SH-SY5Y (cell line): ENCODE results near the gene MUC5AC.

ENCODE experiments used
- GATA2 ChIP-seq: IDR thresholded peaks from 2 replicates; pipeline ENCODE4 v1.6.1; 2011; ENCODE audit warnings: mild to moderate bottlenecking, low read depth, low read length
- GATA3 ChIP-seq: IDR thresholded peaks from 2 replicates; pipeline ENCODE4 v1.6.1; 2011; ENCODE audit warnings: low read depth, mild to moderate bottlenecking, low read length, moderate library complexity

The MUC5AC gene

GRCh38 chr11:1157645-1158591 is at the start of gene MUC5AC:
TSS of gene MUC5AC (plus strand) at chr11:1157953. CDS start at chr11:1158000, 47 bp downstream.
- TF ChIP-seq GATA2, result no peak
- no peak for TF ChIP-seq GATA3

- no peak for TF ChIP-seq GATA2
- no peak for TF ChIP-seq GATA3
Observed at GRCh38 chr11:1108246-1108900, 49.4 kb upstream of the MUC5AC start.

- no peak for TF ChIP-seq GATA3
- no peak for TF ChIP-seq GATA2
Observed at GRCh38 chr11:1109101-1109917, 48.4 kb upstream of the MUC5AC start.

- TF ChIP-seq GATA3, result no peak
- no peak for TF ChIP-seq GATA2
Observed at GRCh38 chr11:1109918-1110705, 47.6 kb upstream of the MUC5AC start.

- TF ChIP-seq GATA2 (no peak), GATA3 (no peak)
Observed at GRCh38 chr11:1111545-1112212, 46.1 kb upstream of the MUC5AC start.

- TF ChIP-seq GATA2, result no peak
- TF ChIP-seq GATA3, result no peak
Observed at GRCh38 chr11:1112351-1113191, 45.2 kb upstream of the MUC5AC start.

GRCh38 chr11:1113405-1114201 is 44.1 kb upstream of the MUC5AC start:
- TF ChIP-seq GATA3 (no peak), GATA2 (no peak)

- TF ChIP-seq GATA2 (no peak), GATA3 (no peak)
Observed at GRCh38 chr11:1116104-1116503, 41.6 kb upstream of the MUC5AC start.

- TF ChIP-seq GATA3 (no peak), GATA2 (no peak)
Observed at GRCh38 chr11:1116666-1117390, 40.9 kb upstream of the MUC5AC start.

- TF ChIP-seq GATA2 (no peak), GATA3 (no peak)
Observed at GRCh38 chr11:1117992-1118391, 39.8 kb upstream of the MUC5AC start.

- TF ChIP-seq GATA3, result no peak
- no peak for TF ChIP-seq GATA2
Observed at GRCh38 chr11:1118755-1119603, 38.8 kb upstream of the MUC5AC start.
